ENCODE results near the gene ZNF618. TPM values are rescaled to one million over a fixed set of nuclear protein-coding genes. Genes with fewer than 3 reads are reported as not detected.

The ZNF618 gene
- polyA plus RNA-seq, 3 donors from 2014 or later: 1.4 to 4.1 (median 3.9) TPM

DNA sequence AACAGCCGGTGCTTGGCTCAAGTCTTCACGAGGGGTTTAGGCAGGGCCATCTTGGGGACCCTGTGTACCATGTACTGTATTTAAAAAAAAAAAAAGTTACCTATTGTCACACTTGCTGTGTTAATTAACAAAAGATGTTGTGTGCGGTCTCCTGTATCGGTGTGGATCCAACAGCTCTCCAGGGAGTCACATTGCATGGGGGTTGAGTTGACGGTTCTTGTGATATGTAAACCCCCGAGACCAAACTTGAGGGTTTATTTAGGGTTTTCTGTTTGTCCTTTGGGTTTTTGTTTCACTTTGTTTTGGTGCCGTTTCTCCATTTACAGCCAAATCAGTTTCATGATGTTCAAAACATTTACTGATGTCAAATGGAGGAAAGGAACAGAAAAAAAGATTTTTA lies 179.8 kb downstream of the ZNF618 start:
- H3K4me3 Mint-ChIP-seq: no peak overlapping the region
- H3K27ac Mint-ChIP-seq: no peak overlapping the region
- DNase-seq: no peak
- peaks cover 3 to 18% (median 4%) of the 10 kb centered on the region in 3 donors for H3K36me3 Mint-ChIP-seq
- no peaks in the 10 kb centered on the region for H3K4me1 Mint-ChIP-seq
- no peaks in the 10 kb centered on the region for H3K9me3 Mint-ChIP-seq
- peaks cover 0 to 3% (median 2%) of the 10 kb centered on the region in 3 donors for H3K27me3 Mint-ChIP-seq (ENCODE audit: low read depth in 3 of 3)

DNA sequence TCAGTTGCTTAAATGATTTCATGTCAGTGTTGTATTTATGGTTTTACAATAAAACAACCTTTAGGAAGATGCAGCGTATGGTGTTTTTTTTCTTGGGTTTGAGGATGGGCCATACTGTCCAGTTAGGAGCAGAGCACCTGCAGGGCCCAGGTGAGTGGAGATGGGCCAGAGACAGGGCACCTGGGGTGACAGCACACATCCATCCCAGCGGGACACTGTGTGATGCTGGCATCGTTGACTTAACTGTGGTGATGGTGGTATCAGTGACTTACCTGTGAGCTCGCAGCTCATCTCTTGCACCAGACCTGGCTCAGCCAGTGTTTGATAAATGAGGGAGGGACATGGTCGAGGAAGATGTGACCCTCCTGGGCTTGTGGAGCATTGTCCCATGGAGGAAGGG lies 180.4 kb downstream of the ZNF618 start:
- Mint-ChIP-seq H3K4me1 (no peaks in the 10 kb centered on the region), H3K27me3 (ENCODE audit: low read depth in 3 of 3) (peaks cover under 1 to 3% (median 2%) of the 10 kb centered on the region in 3 donors), H3K27ac (no peak overlapping the region), H3K4me3 (no peak overlapping the region), H3K36me3 (peaks cover 0 to 14% (median 4%) of the 10 kb centered on the region in 3 donors), H3K9me3 (no peaks in the 10 kb centered on the region)
- no peak for DNase-seq

GRCh38 chr9:114057161-114057885 lies 181.2 kb downstream of the ZNF618 start:
- H3K9me3 Mint-ChIP-seq: no peaks in the 10 kb centered on the region
- no peak for DNase-seq
- no peaks in the 10 kb centered on the region for H3K4me1 Mint-ChIP-seq
- H3K4me3 Mint-ChIP-seq: no peak overlapping the region
- peaks cover 0 to 8% (median 4%) of the 10 kb centered on the region in 3 donors for H3K36me3 Mint-ChIP-seq
- H3K27me3 Mint-ChIP-seq (ENCODE audit: low read depth in 3 of 3): peaks cover 1 to 3% (median 2%) of the 10 kb centered on the region in 3 donors
- H3K27ac Mint-ChIP-seq: peak overlapping the region in 1 of 6 donors; percentile 36

DNA sequence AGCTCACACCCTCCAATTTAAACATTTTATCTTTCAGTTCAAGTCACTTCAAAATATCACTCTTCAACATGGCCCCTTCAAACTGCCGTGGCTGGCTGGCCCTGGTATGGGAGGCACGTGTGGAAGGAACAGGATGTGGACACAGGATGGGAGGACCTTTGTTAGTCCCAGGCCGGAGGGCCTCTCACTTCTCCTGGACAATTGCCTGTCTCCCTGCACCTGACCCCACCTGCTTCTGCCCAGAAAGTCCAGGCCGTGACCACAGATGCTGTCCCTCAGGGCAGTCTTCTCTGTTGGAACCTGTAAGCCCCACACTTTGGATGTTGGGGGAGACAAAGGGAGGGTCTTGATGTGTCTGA lies 182.6 kb downstream of the ZNF618 start:
- no peak overlapping the region for H3K4me3 Mint-ChIP-seq
- no peak for DNase-seq
- no peaks in the 10 kb centered on the region for H3K9me3 Mint-ChIP-seq
- peaks cover 1 to 10% (median 4%) of the 10 kb centered on the region in 3 donors for H3K27me3 Mint-ChIP-seq (ENCODE audit: low read depth in 3 of 3)
- H3K36me3 Mint-ChIP-seq: peaks cover 0 to 4% (median 3%) of the 10 kb centered on the region in 3 donors
- no peaks in the 10 kb centered on the region for H3K4me1 Mint-ChIP-seq
- H3K27ac Mint-ChIP-seq: no peak overlapping the region

GRCh38 chr9:114059047-114059803 lies 183.1 kb downstream of the ZNF618 start:
- no peaks in the 10 kb centered on the region for H3K4me1 Mint-ChIP-seq
- no peaks in the 10 kb centered on the region for H3K9me3 Mint-ChIP-seq
- peaks cover 0 to 4% (median 3%) of the 10 kb centered on the region in 3 donors for H3K36me3 Mint-ChIP-seq

DNA sequence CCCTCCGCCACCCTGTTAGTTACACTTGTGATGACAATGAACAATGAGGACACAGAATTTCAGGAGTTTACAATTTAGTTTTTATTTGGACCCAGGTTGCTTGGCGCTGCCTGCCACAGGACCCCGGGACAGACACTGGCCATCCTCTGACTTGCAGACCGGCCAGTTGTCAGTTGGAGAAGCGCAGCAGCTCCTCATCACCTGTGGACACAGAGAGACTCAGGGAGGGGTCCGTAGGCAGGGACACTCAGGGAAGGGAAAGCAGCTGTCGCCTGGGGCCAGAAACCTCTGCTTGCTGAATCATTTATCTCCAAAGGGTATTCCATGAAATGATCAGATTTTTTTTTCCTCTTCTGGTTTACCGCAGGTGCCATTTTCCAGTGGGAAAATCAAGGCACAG lies 184.0 kb downstream of the ZNF618 start:
- DNase-seq: no peak
- no peak overlapping the region for H3K4me3 Mint-ChIP-seq
- peaks cover 0 to 4% (median 3%) of the 10 kb centered on the region in 3 donors for H3K36me3 Mint-ChIP-seq
- no peak overlapping the region for H3K27ac Mint-ChIP-seq
- H3K9me3 Mint-ChIP-seq: no peaks in the 10 kb centered on the region
- no peaks in the 10 kb centered on the region for H3K4me1 Mint-ChIP-seq
- H3K27me3 Mint-ChIP-seq (ENCODE audit: low read depth in 3 of 3): peaks cover 2 to 15% (median 2%) of the 10 kb centered on the region in 3 donors

More at GRCh38 chr9:114059047-114059803, 183.1 kb downstream of the ZNF618 start:
- Mint-ChIP-seq H3K4me3 (no peak overlapping the region), H3K27ac (no peak overlapping the region), H3K27me3 (ENCODE audit: low read depth in 3 of 3) (peaks cover 1 to 15% (median 2%) of the 10 kb centered on the region in 3 donors)
- no peak for DNase-seq

GRCh38 chr9:114060711-114061110 lies 184.6 kb downstream of the ZNF618 start:
- H3K4me3 Mint-ChIP-seq: no peak overlapping the region
- DNase-seq: no peak
- H3K9me3 Mint-ChIP-seq: no peaks in the 10 kb centered on the region
- H3K36me3 Mint-ChIP-seq: peaks cover 0 to 4% (median 3%) of the 10 kb centered on the region in 3 donors
- H3K27ac Mint-ChIP-seq: peak overlapping the region in 1 of 6 donors; percentile 35
- peaks cover 3 to 16% (median 3%) of the 10 kb centered on the region in 3 donors for H3K27me3 Mint-ChIP-seq (ENCODE audit: low read depth in 3 of 3)
- H3K4me1 Mint-ChIP-seq: no peaks in the 10 kb centered on the region

DNA sequence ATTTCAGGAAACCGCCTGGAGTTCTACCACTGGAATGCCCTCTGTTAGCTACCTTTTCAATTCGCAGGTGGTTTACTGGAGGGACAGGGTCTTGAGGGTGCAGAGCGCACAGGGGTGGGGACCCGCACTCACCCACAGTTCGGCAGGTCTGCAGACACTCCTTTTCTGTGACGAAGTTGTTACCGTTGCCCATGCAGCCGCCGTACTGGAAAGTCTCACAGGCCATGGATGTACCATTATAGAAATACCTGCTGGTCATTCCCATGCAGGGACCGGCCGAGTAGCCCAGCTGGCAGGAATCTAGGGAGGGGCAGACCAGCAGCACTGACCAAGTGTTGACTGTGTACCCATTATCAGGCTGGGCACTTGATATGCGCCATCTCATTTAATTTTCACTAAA lies 185.2 kb downstream of the ZNF618 start:
- Mint-ChIP-seq H3K27ac (no peak overlapping the region), H3K4me3 (no peak overlapping the region), H3K36me3 (peaks cover 0 to 4% (median 2%) of the 10 kb centered on the region in 3 donors), H3K4me1 (no peaks in the 10 kb centered on the region), H3K27me3 (ENCODE audit: low read depth in 3 of 3) (peaks cover 3 to 22% (median 5%) of the 10 kb centered on the region in 3 donors), H3K9me3 (no peaks in the 10 kb centered on the region)
- DNase-seq: no peak

- peaks cover 3 to 23% (median 5%) of the 10 kb centered on the region in 3 donors for H3K27me3 Mint-ChIP-seq (ENCODE audit: low read depth in 3 of 3)
- H3K4me3 Mint-ChIP-seq: no peak overlapping the region
- peaks cover 0 to 3% (median 0%) of the 10 kb centered on the region in 3 donors for H3K36me3 Mint-ChIP-seq
- H3K9me3 Mint-ChIP-seq: no peaks in the 10 kb centered on the region
- H3K27ac Mint-ChIP-seq: no peak overlapping the region
- no peaks in the 10 kb centered on the region for H3K4me1 Mint-ChIP-seq
- DNase-seq: no peak
Measured at GRCh38 chr9:114061830-114062474, 185.8 kb downstream of the ZNF618 start.

- Mint-ChIP-seq H3K27me3 (ENCODE audit: low read depth in 3 of 3) (peaks cover 2 to 27% (median 5%) of the 10 kb centered on the region in 3 donors), H3K4me3 (no peak overlapping the region), H3K4me1 (no peaks in the 10 kb centered on the region), H3K36me3 (no peaks in the 10 kb centered on the region), H3K9me3 (no peaks in the 10 kb centered on the region), H3K27ac (no peak overlapping the region)
- no peak for DNase-seq
Measured at GRCh38 chr9:114065304-114065703, 189.2 kb downstream of the ZNF618 start.

DNA sequence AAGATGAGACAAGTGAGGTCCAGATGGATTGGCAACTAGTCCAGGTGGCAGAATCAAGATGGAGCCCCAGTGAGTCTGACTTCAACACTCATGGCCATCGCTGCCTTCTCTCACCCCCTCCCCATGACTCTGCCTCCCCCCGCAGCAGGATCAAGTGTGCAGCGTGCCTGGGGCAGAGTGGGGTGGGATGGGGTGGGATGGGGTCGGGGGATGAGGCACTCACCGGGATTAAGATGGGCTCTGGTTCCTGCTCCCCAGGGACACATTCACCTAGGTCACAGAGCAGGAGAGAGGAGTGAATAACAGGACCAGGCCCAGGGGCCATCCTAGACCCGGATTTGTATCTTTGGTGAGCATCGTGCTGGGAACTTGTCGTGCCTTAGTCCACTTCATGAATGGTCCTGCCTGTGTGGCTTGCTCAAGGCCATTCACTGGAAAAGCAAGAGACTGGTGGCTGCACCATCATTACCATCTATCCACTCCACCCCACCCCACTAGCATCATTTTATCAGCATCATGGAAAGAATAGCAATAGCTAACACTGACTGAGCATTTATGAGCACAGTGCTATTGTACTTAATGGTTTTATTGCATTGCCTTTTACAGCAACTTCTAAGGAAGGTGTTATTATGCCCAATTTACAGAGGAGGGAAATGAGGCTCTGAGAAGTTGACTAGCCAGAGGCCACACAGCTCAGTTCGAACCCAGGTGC lies 193.5 kb downstream of the ZNF618 start:
- no peaks in the 10 kb centered on the region for H3K36me3 Mint-ChIP-seq
- H3K9me3 Mint-ChIP-seq: no peaks in the 10 kb centered on the region
- H3K27ac Mint-ChIP-seq: no peak overlapping the region
- no peaks in the 10 kb centered on the region for H3K4me1 Mint-ChIP-seq
- no peak for DNase-seq
- H3K4me3 Mint-ChIP-seq: no peak overlapping the region
- peaks cover 2 to 12% (median 3%) of the 10 kb centered on the region in 3 donors for H3K27me3 Mint-ChIP-seq (ENCODE audit: low read depth in 3 of 3)

GRCh38 chr9:114070188-114071103 lies 194.3 kb downstream of the ZNF618 start:
- H3K4me3 Mint-ChIP-seq: no peak overlapping the region
- DNase-seq: no peak
- peaks cover 2 to 15% (median 3%) of the 10 kb centered on the region in 3 donors for H3K27me3 Mint-ChIP-seq (ENCODE audit: low read depth in 3 of 3)
- no peaks in the 10 kb centered on the region for H3K9me3 Mint-ChIP-seq
- H3K27ac Mint-ChIP-seq: no peak overlapping the region
- H3K36me3 Mint-ChIP-seq: no peaks in the 10 kb centered on the region
- H3K4me1 Mint-ChIP-seq: no peaks in the 10 kb centered on the region

Data from immature natural killer cell (primary cell).